Heart left ventricle (tissue), 13 donors: ENCODE results near the gene STK36.

Source experiments
- POLR2A ChIP-seq, 2 donors: fragments of 450-650 bp; IDR thresholded peaks; one replicate each; pipeline ENCODE4 v1.6.1; 2017; ENCODE audit warnings: antibody characterized with exemption in 2 of 2, mild to moderate bottlenecking in 2 of 2, moderate library complexity in 2 of 2
- TF ChIP-seq, protein P1 (sequence below), 12 donors: fragments of 200-600 bp; sonication (generic) in 4 of 12; IDR thresholded peaks; one replicate each; pipeline versions ENCODE4 v1.5.0 to v1.8.0; 2018 to 2022; ENCODE audit warnings: antibody characterized with exemption in 12 of 12, mild to moderate bottlenecking in 5 of 12
- donor health status: ischemic (EF 13 %, LVEDD 7.1; RV severe dilation, severe dysfunction).
- donor health status: DM: no; HTN: yes; CAD: no.
- donor health status: DM: no; HTN: no; CAD: no.
- donor health status: ischemic (EF 25% LVEDD 6.9; RV normal size, moderate dysfunction).
- donor health status: ischemic (EF 25% LVEDD 5.7; RV mildly dilated, moderate dysfunction).
- donor health status: ischemic (EF 35%, LVEDD 5.7; RV mildly dilated, moderate dysfunction).
- donor health status: nonischemic (EF 11% LVEDD 7.7; RV severe dilation, severe dysfunction).
- donor health status: DM: yes; HTN: yes; CAD: no.
- donor health status: PGD.
- donor health status: ischemic (EF 29% LVEDD 5.4; RV normal size, mild dysfunction).
- donor health status: nonischemic (EF 23%, LVEDD 6.1; RV moderate dilation, normal function).

DNA sequence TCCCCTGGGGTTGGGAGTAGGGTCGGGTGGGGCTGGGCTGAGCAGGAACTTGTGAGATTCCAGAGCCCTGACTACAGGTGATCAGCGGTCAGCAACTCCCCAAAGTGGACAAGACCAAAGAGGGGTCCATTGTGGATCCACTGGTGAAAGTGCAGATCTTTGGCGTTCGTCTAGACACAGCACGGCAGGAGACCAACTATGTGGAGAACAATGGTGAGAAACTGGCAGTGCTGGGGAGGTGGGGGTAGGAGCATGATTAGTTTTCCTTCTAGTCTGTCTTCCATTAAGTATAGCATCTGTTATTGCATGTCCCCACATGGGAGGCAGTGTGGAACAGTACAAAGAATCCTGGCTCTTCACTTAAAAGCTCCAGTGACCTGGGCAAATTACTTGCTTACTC lies 36.2 kb upstream of the STK36 start:
- TF ChIP-seq, protein P1, sequence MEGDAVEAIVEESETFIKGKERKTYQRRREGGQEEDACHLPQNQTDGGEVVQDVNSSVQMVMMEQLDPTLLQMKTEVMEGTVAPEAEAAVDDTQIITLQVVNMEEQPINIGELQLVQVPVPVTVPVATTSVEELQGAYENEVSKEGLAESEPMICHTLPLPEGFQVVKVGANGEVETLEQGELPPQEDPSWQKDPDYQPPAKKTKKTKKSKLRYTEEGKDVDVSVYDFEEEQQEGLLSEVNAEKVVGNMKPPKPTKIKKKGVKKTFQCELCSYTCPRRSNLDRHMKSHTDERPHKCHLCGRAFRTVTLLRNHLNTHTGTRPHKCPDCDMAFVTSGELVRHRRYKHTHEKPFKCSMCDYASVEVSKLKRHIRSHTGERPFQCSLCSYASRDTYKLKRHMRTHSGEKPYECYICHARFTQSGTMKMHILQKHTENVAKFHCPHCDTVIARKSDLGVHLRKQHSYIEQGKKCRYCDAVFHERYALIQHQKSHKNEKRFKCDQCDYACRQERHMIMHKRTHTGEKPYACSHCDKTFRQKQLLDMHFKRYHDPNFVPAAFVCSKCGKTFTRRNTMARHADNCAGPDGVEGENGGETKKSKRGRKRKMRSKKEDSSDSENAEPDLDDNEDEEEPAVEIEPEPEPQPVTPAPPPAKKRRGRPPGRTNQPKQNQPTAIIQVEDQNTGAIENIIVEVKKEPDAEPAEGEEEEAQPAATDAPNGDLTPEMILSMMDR (IDR thresholded peaks at IDR 0.05), result no peak
- TF ChIP-seq POLR2A (IDR thresholded peaks at IDR 0.05), result no peak
